ENCODE measurements around the gene LHFPL2.

Gene LHFPL2

DNA sequence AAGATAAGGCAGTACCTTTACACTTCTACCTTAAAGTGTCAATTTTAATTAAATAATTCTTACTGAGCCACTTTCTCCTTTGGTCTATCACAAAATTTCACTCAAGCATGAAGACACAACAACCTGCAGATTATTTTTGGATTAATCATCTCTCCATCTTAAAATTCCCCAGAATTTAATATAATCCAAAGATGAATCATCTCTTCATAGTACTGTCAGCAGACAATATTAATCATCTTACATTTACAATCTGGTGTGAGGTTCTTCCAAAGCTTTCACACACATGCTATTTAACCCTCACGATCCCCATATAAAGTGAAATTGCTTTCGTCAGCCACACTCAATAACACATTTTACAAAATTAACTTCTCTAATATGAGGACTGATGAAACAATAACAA, 43.0 kb downstream of the LHFPL2 start:
- no peaks in the 10 kb centered on the region for H3K4me1 ChIP-seq
- no peaks in the 10 kb centered on the region for H3K79me2 ChIP-seq
- H3K4me2 ChIP-seq (ENCODE audit: low read length), result no peak overlapping the region
- no peak overlapping the region for H3K4me3 ChIP-seq (ENCODE audit: low read depth, low read length)
- no peaks in the 10 kb centered on the region for H3K36me3 ChIP-seq (ENCODE audit: control insufficient read depth, insufficient read depth, low read length)
- TF ChIP-seq, protein P1, sequence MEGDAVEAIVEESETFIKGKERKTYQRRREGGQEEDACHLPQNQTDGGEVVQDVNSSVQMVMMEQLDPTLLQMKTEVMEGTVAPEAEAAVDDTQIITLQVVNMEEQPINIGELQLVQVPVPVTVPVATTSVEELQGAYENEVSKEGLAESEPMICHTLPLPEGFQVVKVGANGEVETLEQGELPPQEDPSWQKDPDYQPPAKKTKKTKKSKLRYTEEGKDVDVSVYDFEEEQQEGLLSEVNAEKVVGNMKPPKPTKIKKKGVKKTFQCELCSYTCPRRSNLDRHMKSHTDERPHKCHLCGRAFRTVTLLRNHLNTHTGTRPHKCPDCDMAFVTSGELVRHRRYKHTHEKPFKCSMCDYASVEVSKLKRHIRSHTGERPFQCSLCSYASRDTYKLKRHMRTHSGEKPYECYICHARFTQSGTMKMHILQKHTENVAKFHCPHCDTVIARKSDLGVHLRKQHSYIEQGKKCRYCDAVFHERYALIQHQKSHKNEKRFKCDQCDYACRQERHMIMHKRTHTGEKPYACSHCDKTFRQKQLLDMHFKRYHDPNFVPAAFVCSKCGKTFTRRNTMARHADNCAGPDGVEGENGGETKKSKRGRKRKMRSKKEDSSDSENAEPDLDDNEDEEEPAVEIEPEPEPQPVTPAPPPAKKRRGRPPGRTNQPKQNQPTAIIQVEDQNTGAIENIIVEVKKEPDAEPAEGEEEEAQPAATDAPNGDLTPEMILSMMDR (IDR thresholded peaks at IDR 0.05), result no peak
- H3K9me3 ChIP-seq (ENCODE audit: control insufficient read depth, low read length), result no peaks in the 10 kb centered on the region
- H3K27me3 ChIP-seq (ENCODE audit: control insufficient read depth, insufficient read depth, low read length), result no peaks in the 10 kb centered on the region
- H2AFZ ChIP-seq, result no peak overlapping the region
- H3K27ac ChIP-seq, result no peak overlapping the region
- H3K9ac ChIP-seq, result no peak overlapping the region

DNA sequence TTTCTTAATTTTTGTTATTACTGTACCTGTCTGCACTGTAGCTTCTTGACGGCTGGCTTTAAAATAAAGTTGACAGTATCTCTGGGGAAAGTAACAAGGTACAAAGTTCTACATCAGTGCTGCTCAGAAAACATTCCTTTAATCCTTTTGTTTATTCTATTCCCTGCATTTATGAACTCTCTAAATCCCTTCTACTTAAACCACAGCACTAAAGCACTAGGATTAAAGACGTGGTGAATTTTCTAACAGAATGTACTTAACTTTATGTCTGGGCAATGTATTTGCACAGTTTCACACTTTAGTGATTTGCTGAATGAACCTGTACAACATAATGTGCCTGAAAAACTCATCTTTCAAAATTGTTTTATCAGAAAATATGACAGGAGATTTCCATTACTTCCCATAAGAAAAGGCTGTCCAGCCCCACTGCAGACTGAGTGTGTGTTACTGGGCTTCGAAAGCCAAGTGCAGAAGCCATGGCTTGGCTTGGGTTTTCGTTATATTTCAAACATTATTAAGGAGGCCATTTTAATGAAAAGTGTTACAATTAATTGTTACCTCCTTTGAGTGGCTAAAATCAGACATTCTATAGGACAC, 43.8 kb downstream of the LHFPL2 start:
- H3K36me3 ChIP-seq (ENCODE audit: control insufficient read depth, insufficient read depth, low read length), result no peaks in the 10 kb centered on the region
- H3K9me3 ChIP-seq (ENCODE audit: control insufficient read depth, low read length), result no peaks in the 10 kb centered on the region
- H3K27ac ChIP-seq, result no peak overlapping the region
- no peak overlapping the region for H3K4me3 ChIP-seq (ENCODE audit: low read depth, low read length)
- H3K9ac ChIP-seq, result no peak overlapping the region
- H3K4me1 ChIP-seq, result no peaks in the 10 kb centered on the region
- no peak overlapping the region for H2AFZ ChIP-seq
- H3K27me3 ChIP-seq (ENCODE audit: control insufficient read depth, insufficient read depth, low read length), result no peaks in the 10 kb centered on the region
- no peak overlapping the region for H3K4me2 ChIP-seq (ENCODE audit: low read length)
- H3K79me2 ChIP-seq, result no peaks in the 10 kb centered on the region
- TF ChIP-seq, protein P1 (IDR thresholded peaks at IDR 0.05), result no peak

DNA sequence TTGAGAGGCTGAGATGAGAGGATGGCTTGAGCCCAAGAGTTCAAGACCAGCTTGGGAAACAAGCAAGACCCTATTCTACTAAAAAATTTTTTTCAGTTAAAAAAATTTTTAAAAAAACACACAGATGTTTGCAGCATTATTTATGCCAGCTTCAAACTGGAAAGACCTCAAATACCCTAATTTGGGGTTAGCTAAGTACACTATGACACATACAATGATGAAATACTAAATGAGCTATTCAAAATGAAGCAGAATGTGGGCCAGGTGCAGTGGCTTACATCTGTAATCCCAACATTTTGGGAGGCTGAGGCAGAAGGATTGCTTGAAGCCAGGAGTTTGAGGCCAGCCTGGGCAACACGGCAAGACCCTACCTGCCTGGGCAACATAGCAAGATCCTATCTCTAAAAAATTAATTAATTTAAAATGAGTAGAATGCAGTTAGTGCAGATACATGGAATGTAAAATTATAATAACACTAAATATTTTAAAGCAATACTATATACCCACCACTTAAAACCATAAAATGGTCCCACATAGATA, 44.9 kb downstream of the LHFPL2 start:
- Histone ChIP-seq H3K4me2 (ENCODE audit: low read length) (no peak overlapping the region), H3K9me3 (ENCODE audit: control insufficient read depth, low read length) (no peaks in the 10 kb centered on the region), H3K9ac (no peak overlapping the region), H3K27ac (no peak overlapping the region), H3K36me3 (ENCODE audit: control insufficient read depth, insufficient read depth, low read length) (no peaks in the 10 kb centered on the region), H3K27me3 (ENCODE audit: control insufficient read depth, insufficient read depth, low read length) (no peaks in the 10 kb centered on the region), H3K79me2 (no peaks in the 10 kb centered on the region), H2AFZ (no peak overlapping the region), H3K4me3 (ENCODE audit: low read depth, low read length) (no peak overlapping the region), H3K4me1 (no peaks in the 10 kb centered on the region)
- TF ChIP-seq, protein P1 (IDR thresholded peaks at IDR 0.05), result no peak

DNA sequence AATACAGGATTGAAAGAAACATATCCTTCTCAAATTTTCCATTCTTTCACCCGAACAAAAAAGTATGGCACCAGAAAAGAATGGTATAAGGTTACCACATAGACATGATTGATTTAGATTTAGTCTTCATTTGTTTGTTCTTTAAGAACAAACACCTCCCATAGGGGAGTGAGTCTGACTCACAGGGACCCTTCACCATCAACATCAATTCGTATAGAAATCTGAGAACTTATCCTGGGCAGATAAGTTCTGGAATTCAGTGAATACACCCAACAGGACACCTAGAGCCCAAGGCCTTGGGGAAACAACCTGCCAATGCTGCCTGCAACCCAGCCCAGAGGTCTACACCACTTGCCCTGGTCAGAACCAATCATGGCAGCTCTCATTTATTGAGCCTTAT, 46.2 kb downstream of the LHFPL2 start:
- no peaks in the 10 kb centered on the region for H3K9me3 ChIP-seq (ENCODE audit: control insufficient read depth, low read length)
- no peak overlapping the region for H3K4me3 ChIP-seq (ENCODE audit: low read depth, low read length)
- H3K27ac ChIP-seq, result no peak overlapping the region
- H3K9ac ChIP-seq, result no peak overlapping the region
- no peak overlapping the region for H3K4me2 ChIP-seq (ENCODE audit: low read length)
- H3K4me1 ChIP-seq, result no peaks in the 10 kb centered on the region
- TF ChIP-seq, protein P1 (IDR thresholded peaks at IDR 0.05), result no peak
- H3K36me3 ChIP-seq (ENCODE audit: control insufficient read depth, insufficient read depth, low read length), result no peaks in the 10 kb centered on the region
- no peaks in the 10 kb centered on the region for H3K27me3 ChIP-seq (ENCODE audit: control insufficient read depth, insufficient read depth, low read length)
- H2AFZ ChIP-seq, result no peak overlapping the region
- H3K79me2 ChIP-seq, result no peaks in the 10 kb centered on the region

All from parathyroid adenoma (tissue), 2 donors.